ENCODE measurements around the gene AVEN. TPM values are rescaled to one million over a fixed set of nuclear protein-coding genes. Genes with fewer than 3 reads are reported as not detected.

AVEN gene
- total RNA-seq, 4 donors from 2014 or later, result 14.8 to 38.7 (median 26.9) TPM

DNA sequence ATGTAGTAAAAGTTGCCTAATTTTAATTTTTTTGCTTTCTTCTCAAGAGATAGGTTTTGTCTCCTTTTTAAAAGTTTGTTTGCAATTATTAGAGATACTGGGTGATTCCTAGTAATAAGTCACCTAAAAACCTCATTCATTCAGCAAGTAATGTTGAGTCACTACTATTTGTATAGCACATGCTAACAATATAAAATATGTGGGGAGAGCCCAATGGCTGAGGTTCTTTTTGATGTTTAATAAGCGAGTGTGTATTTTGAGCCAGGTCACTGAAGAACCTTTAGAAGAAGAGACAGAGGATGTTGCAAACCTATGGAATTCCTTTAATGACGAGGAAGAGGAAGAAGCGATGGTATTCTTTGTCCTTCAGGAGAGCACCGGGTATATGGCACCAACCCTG lies 194.4 kb downstream of the AVEN start:
- H3K27me3 ChIP-seq, result no peaks in the 10 kb centered on the region
- H3K4me3 ChIP-seq, result no peak overlapping the region
- no peaks in the 10 kb centered on the region for H3K9me3 ChIP-seq
- no peak overlapping the region for H3K27ac ChIP-seq
- peaks cover 0 to 11% of the 10 kb centered on the region in 2 donors for H3K36me3 ChIP-seq
- H3K4me1 ChIP-seq, result no peaks in the 10 kb centered on the region
- 93% methylated on average over 4 of the region's 4 CpGs; no CpG with 5 or more reads in 1 of the 2 donors for WGBS, 2 donors (ENCODE audit: low coverage in 1 of 2)
- TF ChIP-seq POLR2A (IDR thresholded peaks at IDR 0.05), result no peak
- TF ChIP-seq, protein P1, sequence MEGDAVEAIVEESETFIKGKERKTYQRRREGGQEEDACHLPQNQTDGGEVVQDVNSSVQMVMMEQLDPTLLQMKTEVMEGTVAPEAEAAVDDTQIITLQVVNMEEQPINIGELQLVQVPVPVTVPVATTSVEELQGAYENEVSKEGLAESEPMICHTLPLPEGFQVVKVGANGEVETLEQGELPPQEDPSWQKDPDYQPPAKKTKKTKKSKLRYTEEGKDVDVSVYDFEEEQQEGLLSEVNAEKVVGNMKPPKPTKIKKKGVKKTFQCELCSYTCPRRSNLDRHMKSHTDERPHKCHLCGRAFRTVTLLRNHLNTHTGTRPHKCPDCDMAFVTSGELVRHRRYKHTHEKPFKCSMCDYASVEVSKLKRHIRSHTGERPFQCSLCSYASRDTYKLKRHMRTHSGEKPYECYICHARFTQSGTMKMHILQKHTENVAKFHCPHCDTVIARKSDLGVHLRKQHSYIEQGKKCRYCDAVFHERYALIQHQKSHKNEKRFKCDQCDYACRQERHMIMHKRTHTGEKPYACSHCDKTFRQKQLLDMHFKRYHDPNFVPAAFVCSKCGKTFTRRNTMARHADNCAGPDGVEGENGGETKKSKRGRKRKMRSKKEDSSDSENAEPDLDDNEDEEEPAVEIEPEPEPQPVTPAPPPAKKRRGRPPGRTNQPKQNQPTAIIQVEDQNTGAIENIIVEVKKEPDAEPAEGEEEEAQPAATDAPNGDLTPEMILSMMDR (IDR thresholded peaks at IDR 0.05), result no peak
- no peak for ATAC-seq

DNA sequence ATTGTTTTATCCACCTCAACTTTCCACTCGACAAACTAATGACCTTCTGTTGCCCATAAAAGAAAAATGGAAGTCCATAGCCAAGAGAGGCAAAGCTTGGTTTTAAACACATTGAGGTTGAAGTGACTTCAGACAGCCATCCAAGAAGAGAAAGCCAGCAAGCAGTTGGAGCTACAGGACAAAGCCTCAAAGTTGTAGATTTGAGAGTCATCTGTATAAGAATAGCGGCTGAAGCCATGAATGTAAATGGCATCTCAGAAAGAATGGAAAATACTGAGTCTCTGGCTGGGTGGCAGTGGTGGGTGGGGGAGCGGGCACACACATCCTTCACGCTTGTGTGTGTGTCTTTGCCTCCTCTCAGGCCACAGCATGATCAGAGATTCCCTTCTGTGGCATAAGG lies 194.8 kb downstream of the AVEN start:
- WGBS, 2 donors (ENCODE audit: low coverage in 1 of 2), result 89 to 97% methylated on average over 4 of the region's 4 CpGs
- TF ChIP-seq, protein P1 (IDR thresholded peaks at IDR 0.05), result no peak
- TF ChIP-seq POLR2AphosphoS5 (IDR thresholded peaks at IDR 0.05), result no peak
- TF ChIP-seq EP300 (IDR thresholded peaks at IDR 0.05), result no peak
- TF ChIP-seq POLR2A (IDR thresholded peaks at IDR 0.05), result no peak
- Histone ChIP-seq H3K27ac (no peak overlapping the region), H3K27me3 (no peaks in the 10 kb centered on the region), H3K36me3 (peaks cover 0 to 11% of the 10 kb centered on the region in 2 donors), H3K4me1 (no peaks in the 10 kb centered on the region), H3K9me3 (no peaks in the 10 kb centered on the region), H3K4me3 (no peak overlapping the region)
- ATAC-seq, result no peak

DNA sequence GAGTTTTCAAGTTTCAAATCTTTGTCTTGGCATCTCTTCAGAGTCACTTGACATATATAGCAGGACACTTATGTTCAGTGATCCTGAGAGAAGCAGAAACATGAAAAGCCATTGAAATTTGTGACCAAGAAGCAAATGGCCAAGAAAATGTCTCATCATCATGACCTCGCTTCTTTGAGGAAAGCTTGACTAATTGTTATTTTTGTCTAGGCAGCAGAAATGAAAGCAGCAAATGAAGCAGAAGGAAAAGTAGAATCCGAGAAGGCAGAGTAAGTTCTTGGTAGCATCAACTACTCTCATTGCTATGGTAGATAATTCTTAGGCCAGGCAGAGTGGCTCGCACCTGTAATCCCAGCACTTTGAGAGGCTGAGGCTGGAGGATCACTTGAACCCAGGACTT lies 198.4 kb downstream of the AVEN start:
- no peak overlapping the region for H3K4me3 ChIP-seq
- no peaks in the 10 kb centered on the region for H3K4me1 ChIP-seq
- H3K27me3 ChIP-seq, result no peaks in the 10 kb centered on the region
- H3K36me3 ChIP-seq, result peaks cover 0 to 25% of the 10 kb centered on the region in 2 donors
- H3K9me3 ChIP-seq, result no peaks in the 10 kb centered on the region
- no peak for ATAC-seq
- H3K27ac ChIP-seq, result no peak overlapping the region
- TF ChIP-seq, protein P1 (IDR thresholded peaks at IDR 0.05), result no peak
- TF ChIP-seq POLR2A (IDR thresholded peaks at IDR 0.05), result no peak
- TF ChIP-seq POLR2AphosphoS5 (IDR thresholded peaks at IDR 0.05), result no peak
- TF ChIP-seq EP300 (IDR thresholded peaks at IDR 0.05), result no peak
- 94 to 100% methylated on average over 2 to 3 of the region's 3 CpGs for WGBS, 2 donors (ENCODE audit: low coverage in 1 of 2)

DNA sequence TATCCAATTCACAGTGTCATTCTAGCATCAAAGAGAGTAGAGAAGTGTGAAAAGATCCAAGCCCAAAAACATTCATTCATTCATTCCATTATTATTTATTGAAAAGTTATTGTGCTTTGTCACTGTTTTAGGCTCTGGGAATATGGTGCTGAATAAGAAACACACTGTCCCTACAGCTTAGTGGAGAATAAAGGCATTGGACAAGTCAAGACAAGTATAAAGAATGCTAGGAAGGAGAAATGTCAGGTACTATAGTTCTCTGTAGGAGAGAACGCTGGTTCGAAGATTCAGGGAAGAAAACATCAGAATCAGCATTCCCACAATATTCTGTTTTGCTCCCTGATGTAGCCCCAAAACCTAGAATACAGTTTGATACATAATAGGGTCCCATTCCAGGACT lies 199.5 kb downstream of the AVEN start:
- ATAC-seq, result no peak
- H3K9me3 ChIP-seq, result no peaks in the 10 kb centered on the region
- no peak for TF ChIP-seq POLR2AphosphoS5 (IDR thresholded peaks at IDR 0.05)
- TF ChIP-seq POLR2A (IDR thresholded peaks at IDR 0.05), result no peak
- TF ChIP-seq, protein P1 (IDR thresholded peaks at IDR 0.05), result no peak
- no peak for TF ChIP-seq EP300 (IDR thresholded peaks at IDR 0.05)
- no peak overlapping the region for H3K4me3 ChIP-seq
- no peak overlapping the region for H3K27ac ChIP-seq
- WGBS, 2 donors (ENCODE audit: low coverage in 1 of 2), result 79 to 100% methylated on average over 2 of the region's 2 CpGs
- peaks cover 0 to 17% of the 10 kb centered on the region in 2 donors for H3K36me3 ChIP-seq
- H3K27me3 ChIP-seq, result no peaks in the 10 kb centered on the region
- H3K4me1 ChIP-seq, result no peaks in the 10 kb centered on the region

DNA sequence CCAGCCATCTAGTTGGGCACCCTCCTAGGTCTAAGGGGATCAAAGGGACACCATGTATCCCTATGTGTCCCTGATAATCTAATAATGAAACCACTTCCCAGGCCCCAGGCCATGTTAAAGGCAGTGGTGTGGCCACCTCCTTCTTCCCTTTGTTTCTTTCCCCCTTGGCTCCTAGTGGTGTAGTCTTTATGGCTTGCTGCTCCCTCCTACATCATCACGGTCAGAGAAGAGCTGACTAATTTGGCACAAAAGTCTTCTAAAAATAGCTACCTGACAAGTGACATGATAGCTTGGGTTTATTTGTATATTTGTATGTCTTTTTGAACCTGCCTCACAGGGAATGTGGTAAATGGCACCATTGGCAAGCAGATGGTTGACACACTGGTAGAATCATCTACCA lies 201.7 kb downstream of the AVEN start:
- whole genome bisulfite sequencing, 2 donors (ENCODE audit: low coverage in 1 of 2), result 50% methylated on average over 1 of the region's 1 CpG; no CpG with 5 or more reads in 1 of the 2 donors
- Histone ChIP-seq H3K27ac (no peak overlapping the region), H3K4me3 (no peak overlapping the region), H3K27me3 (no peaks in the 10 kb centered on the region), H3K36me3 (peaks cover 0 to 17% of the 10 kb centered on the region in 2 donors), H3K9me3 (no peaks in the 10 kb centered on the region), H3K4me1 (no peaks in the 10 kb centered on the region)
- ATAC-seq, result no peak
- TF ChIP-seq, protein P1 (IDR thresholded peaks at IDR 0.05), result no peak
- no peak for TF ChIP-seq POLR2A (IDR thresholded peaks at IDR 0.05)
- no peak for TF ChIP-seq EP300 (IDR thresholded peaks at IDR 0.05)
- TF ChIP-seq POLR2AphosphoS5 (IDR thresholded peaks at IDR 0.05), result no peak
